Esophagus (tissue), 2 donors: ENCODE data around the gene PLEKHA4. TPM values are rescaled to one million over a fixed set of nuclear protein-coding genes. Genes with fewer than 3 reads are reported as not detected.
"Not testable (repeated sequence)": the region's sequence is repeated elsewhere in the genome, so short reads cannot be mapped to it uniquely, and the experiment has no call there.

ENCODE experiments used
- H3K27ac ChIP-seq, 2 donors: one replicate each; pipeline ENCODE4 v1.5.1; 2013; ENCODE audit warnings: low read depth in 2 of 2, mild to moderate bottlenecking in 2 of 2, inconsistent platforms in 1 of 2, low read length in 1 of 2, moderate library complexity in 1 of 2
- H3K27me3 ChIP-seq, 2 donors: one replicate each; pipeline ENCODE4 v1.6.1; 2013; ENCODE audit warnings: low read length in 2 of 2, control low read depth in 1 of 2, mild to moderate bottlenecking in 1 of 2; ENCODE audit not compliant: insufficient read depth in 2 of 2, control insufficient read depth in 1 of 2
- H3K36me3 ChIP-seq, 2 donors: one replicate each; pipeline ENCODE4 v1.6.1; 2013; ENCODE audit warnings: low read length in 1 of 2; ENCODE audit not compliant: control insufficient read depth in 2 of 2, insufficient read depth in 2 of 2
- H3K4me1 ChIP-seq, 2 donors: one replicate each; pipeline ENCODE4 v1.6.1; 2013; ENCODE audit warnings: low read length in 1 of 2; ENCODE audit not compliant: control insufficient read depth in 2 of 2, insufficient read depth in 2 of 2
- H3K4me3 ChIP-seq, 2 donors: one replicate each; pipeline ENCODE4 v1.5.1; 2013; ENCODE audit warnings: low read length in 2 of 2, mild to moderate bottlenecking in 2 of 2, low read depth in 1 of 2, moderate library complexity in 1 of 2
- H3K9me3 ChIP-seq, 2 donors: one replicate each; pipeline ENCODE4 v1.6.1; 2013; ENCODE audit warnings: mild to moderate bottlenecking in 2 of 2, low read depth in 1 of 2, low read length in 1 of 2, moderate library complexity in 1 of 2; ENCODE audit not compliant: control insufficient read depth in 2 of 2, insufficient read depth in 1 of 2
- WGBS, 2 donors: extraction: QIAGEN DNeasy Blood & Tissue Kit; methylation state at CpG; one replicate each; pipeline ENCODE4 v1.1.7; 2013; 5-methylcytosine and 5-hydroxymethylcytosine counted together
- polyA plus RNA-seq, 2 donors: library from polyadenylated mRNA; stranded (reverse); fragments of 200-250 nt; gene quantifications; one replicate each; pipeline ENCODE4 v1.2.3, GENCODE V29; 2013
- donor health status: healthy with polysubstance abuse.
- donor health status: Bipolar disorder and iron deficiency.

The PLEKHA4 gene
- polyA plus RNA-seq, 2 donors: 8.6 to 9.2 TPM

DNA sequence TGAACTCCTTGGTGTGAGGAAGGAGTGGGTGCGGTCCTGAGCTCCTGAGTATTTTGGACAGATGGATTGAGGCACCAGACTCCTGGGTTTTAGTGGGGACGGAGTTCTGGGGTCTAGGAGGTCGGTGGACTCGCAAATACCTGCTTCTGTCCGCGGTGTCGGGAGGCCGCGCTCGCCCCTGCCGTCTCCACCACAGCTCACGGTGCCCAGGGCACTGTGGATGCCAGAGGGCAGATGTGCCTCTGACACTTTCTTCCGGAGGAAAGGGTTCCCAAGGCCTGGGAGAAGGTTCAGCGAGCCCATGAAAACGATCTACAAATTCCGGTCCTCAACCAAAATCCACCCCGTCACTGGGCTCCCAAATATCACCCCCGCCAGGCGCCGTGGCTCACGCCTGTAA lies 26.8 kb upstream of the PLEKHA4 start:
- Histone ChIP-seq H3K4me3 (no peak overlapping the region), H3K4me1 (no peaks in the 10 kb centered on the region), H3K27ac (no peak overlapping the region), H3K27me3 (no peaks in the 10 kb centered on the region), H3K9me3 (no peaks in the 10 kb centered on the region), H3K36me3 (no peaks in the 10 kb centered on the region)
- 71 to 74% methylated on average over 21 of the region's 21 CpGs for WGBS, 2 donors

- no peaks in the 10 kb centered on the region for H3K4me1 ChIP-seq
- no peak overlapping the region for H3K27ac ChIP-seq
- no peaks in the 10 kb centered on the region for H3K9me3 ChIP-seq
- H3K36me3 ChIP-seq: no peaks in the 10 kb centered on the region
- H3K4me3 ChIP-seq: no peak overlapping the region
- 77 to 80% methylated on average over 4 of the region's 4 CpGs for WGBS, 2 donors
- no peaks in the 10 kb centered on the region for H3K27me3 ChIP-seq
Observed at GRCh38 chr19:48890551-48890950, 22.1 kb upstream of the PLEKHA4 start.

- not testable (repeated sequence) for H3K4me3 ChIP-seq, H3K27ac ChIP-seq, H3K4me1 ChIP-seq, H3K36me3 ChIP-seq, H3K27me3 ChIP-seq, H3K9me3 ChIP-seq
- WGBS, 2 donors: 63 to 72% methylated on average over 1 to 2 of the region's 3 CpGs
Observed at GRCh38 chr19:48889496-48889895, 21.1 kb upstream of the PLEKHA4 start.

DNA sequence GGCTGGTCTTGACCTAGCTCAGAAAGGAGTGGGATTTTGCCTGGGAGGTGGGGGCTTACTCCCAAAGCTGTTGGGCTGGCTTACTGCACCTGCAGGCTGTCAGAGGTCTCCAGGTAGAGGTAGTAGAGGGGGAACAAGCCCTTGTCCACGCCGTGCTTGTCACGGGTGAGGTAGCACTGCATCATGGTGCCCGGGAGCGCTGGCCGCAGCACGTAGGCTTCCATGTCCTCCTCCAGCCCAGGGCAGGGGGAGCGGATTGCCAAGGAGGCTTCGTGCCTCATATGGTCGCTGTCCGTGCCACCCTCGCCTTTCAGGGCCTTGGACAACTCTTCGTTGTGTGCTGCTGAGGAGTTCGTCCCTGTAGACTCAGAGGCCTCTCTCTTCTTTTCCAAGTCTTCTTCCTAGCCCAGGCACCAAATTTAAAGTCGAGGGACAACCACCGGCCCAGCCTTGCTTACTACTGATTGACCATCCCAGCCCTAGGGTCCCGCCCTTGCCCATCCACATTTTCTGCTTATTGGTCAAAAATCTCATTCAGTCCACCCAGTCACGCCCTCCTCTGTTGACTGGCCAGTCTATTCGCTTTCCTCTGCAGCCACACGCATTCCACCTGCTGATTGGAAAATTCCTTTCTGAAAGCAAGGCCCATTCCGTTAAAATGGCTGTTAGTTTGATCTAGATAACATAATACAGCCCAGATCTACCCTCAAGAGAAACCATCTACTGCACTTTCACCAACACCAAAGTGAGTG lies 19.6 kb upstream of the PLEKHA4 start:
- H3K27ac ChIP-seq: no peak overlapping the region
- no peak overlapping the region for H3K4me3 ChIP-seq
- H3K27me3 ChIP-seq: no peaks in the 10 kb centered on the region
- no peaks in the 10 kb centered on the region for H3K36me3 ChIP-seq
- no peaks in the 10 kb centered on the region for H3K4me1 ChIP-seq
- WGBS, 2 donors: 94% methylated on average over 21 of the region's 21 CpGs
- H3K9me3 ChIP-seq: no peaks in the 10 kb centered on the region

DNA sequence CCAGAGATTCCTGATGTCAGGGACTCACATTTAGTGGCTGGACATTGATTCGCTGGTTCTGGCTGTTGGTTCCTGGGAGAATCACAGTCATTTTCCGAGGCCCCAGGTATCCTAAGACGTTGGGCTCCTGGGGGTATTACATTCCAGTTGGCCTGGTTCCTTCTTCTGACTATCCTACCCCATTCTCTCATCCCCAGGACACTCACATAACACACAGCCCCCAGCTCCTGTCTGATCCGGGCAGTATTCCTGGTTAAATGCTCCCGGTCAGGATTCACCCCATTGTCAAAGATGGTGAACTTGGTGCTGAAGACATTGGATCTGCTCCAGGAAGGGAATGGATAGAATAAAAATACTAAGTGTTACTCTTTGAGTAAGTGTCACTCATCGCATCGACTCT lies 15.3 kb upstream of the PLEKHA4 start:
- Histone ChIP-seq H3K4me3 (no peak overlapping the region), H3K36me3 (no peaks in the 10 kb centered on the region), H3K27me3 (no peaks in the 10 kb centered on the region), H3K9me3 (peaks cover 0 to 3% of the 10 kb centered on the region in 2 donors), H3K27ac (no peak overlapping the region), H3K4me1 (no peaks in the 10 kb centered on the region)
- WGBS, 2 donors: 94 to 95% methylated on average over 7 of the region's 7 CpGs

DNA sequence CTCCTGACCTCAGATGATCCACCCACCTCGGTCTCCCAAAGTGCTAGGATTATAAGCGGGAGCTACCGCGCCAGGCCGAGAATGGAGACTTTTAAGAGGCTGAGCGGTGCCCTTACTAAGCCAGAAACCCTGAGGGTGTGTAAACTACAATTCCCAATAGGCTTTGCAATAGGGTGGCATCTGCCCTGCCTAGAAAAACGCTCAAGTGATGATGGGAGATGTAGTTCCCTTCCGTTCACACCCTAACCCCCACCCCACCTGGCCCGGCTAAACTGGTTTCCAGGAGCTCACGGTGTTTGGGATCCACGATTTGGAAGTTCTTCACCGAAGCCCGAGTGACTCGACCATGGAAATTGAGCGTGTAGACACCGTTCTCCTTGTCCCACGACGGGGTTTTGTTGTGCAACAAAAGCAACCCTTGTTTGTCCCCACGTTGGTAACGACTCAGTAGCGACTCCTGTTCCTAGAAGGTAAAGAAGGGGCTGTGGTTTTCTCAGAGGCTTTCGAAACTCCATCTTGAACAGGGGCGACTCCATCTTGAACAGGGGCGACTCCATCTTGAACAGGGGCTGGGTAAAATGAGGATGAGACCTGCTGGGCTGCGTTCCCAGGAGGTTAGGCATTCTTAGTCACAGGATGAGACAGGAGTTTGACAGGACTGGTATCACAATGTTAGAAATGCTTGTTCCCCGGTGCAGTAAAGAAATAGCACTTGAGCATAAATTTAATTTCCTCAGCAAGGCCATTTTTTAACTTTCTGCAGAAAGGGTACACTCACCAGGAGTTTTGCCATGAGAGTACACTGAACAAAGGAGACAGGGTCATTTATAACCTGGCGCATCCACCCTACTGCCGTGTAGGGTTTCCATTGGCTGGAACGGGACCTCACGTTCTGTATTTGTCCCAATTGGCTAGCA lies 13.6 kb upstream of the PLEKHA4 start:
- H3K27me3 ChIP-seq: no peaks in the 10 kb centered on the region
- H3K27ac ChIP-seq: peak overlapping the region in 1 of 2 donors; percentile 36
- no peak overlapping the region for H3K4me3 ChIP-seq
- no peaks in the 10 kb centered on the region for H3K4me1 ChIP-seq
- H3K9me3 ChIP-seq: peaks cover 0 to 3% of the 10 kb centered on the region in 2 donors
- 84 to 86% methylated on average over 30 of the region's 30 CpGs for WGBS, 2 donors
- H3K36me3 ChIP-seq: no peaks in the 10 kb centered on the region

GRCh38 chr19:48879696-48880095 lies 11.3 kb upstream of the PLEKHA4 start:
- H3K9me3 ChIP-seq, H3K4me3 ChIP-seq, H3K4me1 ChIP-seq, H3K27me3 ChIP-seq, H3K36me3 ChIP-seq: not testable (repeated sequence)
- 91 to 92% methylated on average over 9 of the region's 9 CpGs for WGBS, 2 donors
- H3K27ac ChIP-seq: peak overlapping the region in 1 of 2 donors; percentile 9

- peak overlapping the region in 1 of 2 donors; percentile 9 for H3K27ac ChIP-seq
- no peak overlapping the region for H3K4me3 ChIP-seq
- 93 to 94% methylated on average over 13 of the region's 13 CpGs for WGBS, 2 donors
- peaks cover 3 to 6% of the 10 kb centered on the region in 2 donors for H3K4me1 ChIP-seq
- H3K36me3 ChIP-seq: peaks cover 4 to 12% of the 10 kb centered on the region in 2 donors
- no peaks in the 10 kb centered on the region for H3K27me3 ChIP-seq
- H3K9me3 ChIP-seq: peaks cover 0 to 3% of the 10 kb centered on the region in 2 donors
Observed at GRCh38 chr19:48879025-48879637, 10.7 kb upstream of the PLEKHA4 start.

DNA sequence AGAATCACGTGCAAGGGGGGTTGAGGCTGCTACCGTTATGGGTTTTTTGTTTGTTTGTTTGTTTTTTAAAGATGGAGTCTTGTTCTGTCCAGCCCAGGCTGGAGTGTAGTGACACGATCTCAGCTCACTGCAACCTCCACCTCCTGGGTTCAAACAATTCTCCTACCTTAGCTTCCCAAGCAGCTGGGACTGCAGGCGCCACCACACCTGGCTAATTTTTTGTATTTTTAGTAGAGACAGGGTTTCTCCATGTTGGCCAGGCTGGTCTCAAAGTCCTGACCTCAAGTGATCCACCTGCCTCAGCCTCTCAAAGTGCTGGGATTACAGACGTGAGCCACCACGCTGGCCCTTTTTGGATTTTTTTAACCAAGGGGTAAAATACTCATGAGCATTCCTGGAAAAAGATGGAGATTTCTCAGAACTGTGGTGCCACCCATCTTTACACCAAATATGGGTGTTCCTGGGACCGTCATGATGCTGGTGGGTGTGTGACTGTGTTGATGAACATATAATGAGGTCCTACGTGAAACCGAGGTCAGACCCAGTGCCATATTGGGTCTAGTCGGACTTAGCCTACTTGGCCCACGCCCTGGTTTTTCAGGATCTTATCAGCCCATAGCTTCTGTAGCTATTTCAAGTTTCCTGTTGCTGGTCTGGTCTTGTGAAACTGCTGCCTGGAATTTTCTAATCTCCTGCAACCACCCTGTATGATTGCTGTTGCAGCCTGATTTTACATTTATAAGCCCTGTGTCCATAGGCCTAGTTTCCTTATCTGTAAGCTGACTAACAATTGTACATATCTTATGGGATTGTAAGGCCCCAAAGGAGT lies 10.0 kb upstream of the PLEKHA4 start:
- Histone ChIP-seq H3K9me3 (peaks cover 0 to 3% of the 10 kb centered on the region in 2 donors), H3K27ac (peak overlapping the region; percentile 21 to 46), H3K27me3 (no peaks in the 10 kb centered on the region), H3K4me1 (peaks cover 6 to 9% of the 10 kb centered on the region in 2 donors), H3K36me3 (peaks cover 10 to 16% of the 10 kb centered on the region in 2 donors), H3K4me3 (no peak overlapping the region)
- WGBS, 2 donors: 63 to 71% methylated on average over 11 of the region's 11 CpGs
